IMR-90 (cell line): ENCODE results near the gene TSSC4. TPM values are rescaled to one million over a fixed set of nuclear protein-coding genes. Genes with fewer than 3 reads are reported as not detected.

ENCODE experiments used
- ATAC-seq: fragments of 200-7000 bp; cut with Tn5 transposase; 2 replicates; pipeline ENCODE4 v1.9.1; 2020; ENCODE audit warnings: low read depth, mild to moderate bottlenecking, moderate library complexity
- BruUV-seq: library from RNA; stranded (reverse); fragments of 400-500 nt; replicated peaks from 2 replicates; lab custom pipeline; 2021; lab: Mats Ljungman, UMichigan
- CTCF ChIA-PET: fragments of 300-600 bp; formaldehyde crosslinking; extraction: SDS; loops from one replicate; lab custom pipeline; 2021; ENCODE audit warnings: antibody characterized with exemption; lab: Yijun Ruan, JAX
- POLR2A ChIA-PET: fragments of 300-600 bp; sonication (Branson Sonifier 250); formaldehyde crosslinking; loops from one replicate; lab custom pipeline; 2022; ENCODE audit warnings: antibody characterized with exemption; ENCODE audit not compliant: unreplicated experiment; lab: Charles Lee
- DNase-seq: peaks from one replicate; pipeline ENCODE4 v3.0.0; 2013
- H2AFZ ChIP-seq: replicated peaks from 2 replicates; pipeline ENCODE3; 2013; ENCODE audit warnings: low read length, mild to moderate bottlenecking; ENCODE audit not compliant: poor library complexity
- H2AK5ac ChIP-seq: 2 replicates; pipeline ENCODE4 v1.6.1; 2013; ENCODE audit warnings: low read depth, low read length, inconsistent platforms
- H2AK9ac ChIP-seq: replicated peaks from 2 replicates; pipeline ENCODE3; 2013; ENCODE audit warnings: mild to moderate bottlenecking, low read depth, low read length, moderate library complexity; ENCODE audit not compliant: poor library complexity
- H2BK120ac ChIP-seq: 2 replicates; pipeline ENCODE4 v1.6.1; 2013; ENCODE audit warnings: low read depth, low read length, inconsistent platforms
- H2BK15ac ChIP-seq: 3 replicates; pipeline ENCODE4 v1.6.1; 2013; ENCODE audit warnings: low read depth, low read length, inconsistent platforms
- H2BK20ac ChIP-seq: 2 replicates; pipeline ENCODE4 v1.6.1; 2013; ENCODE audit warnings: low read depth, mild to moderate bottlenecking, inconsistent platforms, low read length, moderate library complexity
- H2BK5ac ChIP-seq: 2 replicates; pipeline ENCODE4 v1.6.1; 2013; ENCODE audit warnings: mild to moderate bottlenecking, low read depth, low read length, inconsistent platforms; ENCODE audit not compliant: poor library complexity, severe bottlenecking
- H3K14ac ChIP-seq: replicated peaks from 2 replicates; pipeline ENCODE4 v1.6.1; 2013; ENCODE audit warnings: low read depth, low read length, inconsistent platforms
- H3K18ac ChIP-seq: 2 replicates; pipeline ENCODE4 v1.6.1; 2013; ENCODE audit warnings: low read depth, low read length, control low read depth
- H3K23ac ChIP-seq: 2 replicates; pipeline ENCODE4 v1.6.1; 2013; ENCODE audit warnings: low read depth, low read length, inconsistent platforms
- H3K27ac ChIP-seq: 2 replicates; pipeline ENCODE4 v1.5.1; 2013; ENCODE audit warnings: mild to moderate bottlenecking, control low read depth, low read length; ENCODE audit not compliant: insufficient read depth
- H3K27me3 ChIP-seq: 2 replicates; pipeline ENCODE4 v1.6.1; 2013; ENCODE audit warnings: low read length; ENCODE audit not compliant: control insufficient read depth, insufficient read depth
- H3K36me3 ChIP-seq: 2 replicates; pipeline ENCODE4 v1.6.1; 2013; ENCODE audit warnings: low read length, mixed read lengths; ENCODE audit not compliant: control insufficient read depth, insufficient read depth
- H3K4ac ChIP-seq: 2 replicates; pipeline ENCODE4 v1.6.1; 2013; ENCODE audit warnings: low read depth, low read length, inconsistent platforms
- H3K4me1 ChIP-seq: 2 replicates; pipeline ENCODE4 v1.6.1; 2013; ENCODE audit warnings: low read length, mixed read lengths; ENCODE audit not compliant: control insufficient read depth, insufficient read depth
- H3K4me2 ChIP-seq: 2 replicates; pipeline ENCODE4 v1.6.1; 2013; ENCODE audit warnings: low read depth, mild to moderate bottlenecking, control low read depth, low read length, moderate library complexity
- H3K4me3 ChIP-seq: 2 replicates; pipeline ENCODE4 v1.5.1; 2013; ENCODE audit warnings: low read depth, mild to moderate bottlenecking, control low read depth, low read length, moderate library complexity; ENCODE audit not compliant: insufficient read depth
- H3K56ac ChIP-seq: 2 replicates; pipeline ENCODE4 v1.6.1; 2013; ENCODE audit warnings: low read length, inconsistent platforms; ENCODE audit not compliant: insufficient read depth; ENCODE audit errors: extremely low read depth
- H3K79me1 ChIP-seq, 2 experiments: 2 replicates each; pipeline ENCODE4 v1.6.1; 2013; ENCODE audit warnings: low read length in 2 of 2, inconsistent platforms in 1 of 2, low read depth in 1 of 2
- H3K9ac ChIP-seq: 2 replicates; pipeline ENCODE4 v1.6.1; 2013; ENCODE audit warnings: low read depth, low read length, control low read depth
- H3K9me1 ChIP-seq: 2 replicates; pipeline ENCODE4 v1.6.1; 2013; ENCODE audit warnings: low read length, inconsistent platforms; ENCODE audit not compliant: insufficient read depth
- H3K9me3 ChIP-seq: 2 replicates; pipeline ENCODE4 v1.6.1; 2013; ENCODE audit warnings: low read length; ENCODE audit not compliant: control insufficient read depth, insufficient read depth
- H4K20me1 ChIP-seq: 2 replicates; pipeline ENCODE4 v1.6.1; 2013; ENCODE audit warnings: low read length, inconsistent platforms; ENCODE audit not compliant: insufficient read depth
- H4K5ac ChIP-seq: 2 replicates; pipeline ENCODE4 v1.6.1; 2013; ENCODE audit warnings: mild to moderate bottlenecking, low read depth, low read length, control low read depth
- H4K8ac ChIP-seq, 2 experiments: 2 replicates each; pipeline ENCODE4 v1.6.1; 2013; ENCODE audit warnings: low read depth in 2 of 2, low read length in 2 of 2, control low read depth in 1 of 2, inconsistent platforms in 1 of 2
- H4K91ac ChIP-seq: 2 replicates; pipeline ENCODE4 v1.6.1; 2013; ENCODE audit warnings: low read depth, low read length, inconsistent platforms; ENCODE audit not compliant: insufficient read depth
- BHLHE40 ChIP-seq: fragments of 150-350 bp; IDR thresholded peaks from 2 replicates; pipeline ENCODE4 v1.6.1; 2016; ENCODE audit warnings: mild to moderate bottlenecking, low read depth, low read length
- CEBPB ChIP-seq: IDR thresholded peaks from 2 replicates; pipeline ENCODE4 v1.6.1; 2012; ENCODE audit warnings: low read depth, low read length, improper control_type of control experiment
- CHD1 ChIP-seq: IDR thresholded peaks from 2 replicates; pipeline ENCODE4 v1.6.1; 2012; ENCODE audit warnings: low read depth, low read length, improper control_type of control experiment
- FOS ChIP-seq: fragments of 150-350 bp; IDR thresholded peaks from 2 replicates; pipeline ENCODE4 v1.6.1; 2016; ENCODE audit warnings: low read depth, low read length
- MAFK ChIP-seq: IDR thresholded peaks from 2 replicates; pipeline ENCODE4 v1.6.1; 2012; ENCODE audit warnings: low read depth, low read length, improper control_type of control experiment
- MAZ ChIP-seq: IDR thresholded peaks from 2 replicates; pipeline ENCODE4 v1.6.1; 2012; ENCODE audit warnings: low read depth, mild to moderate bottlenecking, low read length, improper control_type of control experiment, moderate library complexity, borderline replicate concordance
- MXI1 ChIP-seq: IDR thresholded peaks from 2 replicates; pipeline ENCODE4 v1.6.1; 2012; ENCODE audit warnings: low read depth, mild to moderate bottlenecking, low read length, moderate library complexity, borderline replicate concordance
- NFE2L2 ChIP-seq: fragments of 150-350 bp; IDR thresholded peaks from 2 replicates; pipeline ENCODE4 v1.6.1; 2016; ENCODE audit warnings: low read depth, mild to moderate bottlenecking, low read length
- POLR2A ChIP-seq: IDR thresholded peaks from 2 replicates; pipeline ENCODE4 v1.6.1; 2012; ENCODE audit warnings: mild to moderate bottlenecking, low read depth, low read length
- RAD21 ChIP-seq: IDR thresholded peaks from 2 replicates; pipeline ENCODE4 v1.6.1; 2012; ENCODE audit warnings: low read length, improper control_type of control experiment
- RCOR1 ChIP-seq: IDR thresholded peaks from 2 replicates; pipeline ENCODE4 v1.6.1; 2012; ENCODE audit warnings: mild to moderate bottlenecking, low read length, improper control_type of control experiment; ENCODE audit not compliant: insufficient replicate concordance
- RFX5 ChIP-seq: IDR thresholded peaks from 2 replicates; pipeline ENCODE4 v1.8.0; 2012; ENCODE audit warnings: low read depth, mild to moderate bottlenecking, low read length, moderate library complexity
- SMC3 ChIP-seq: fragments of 150-350 bp; IDR thresholded peaks from 2 replicates; pipeline ENCODE4 v1.6.1; 2016; ENCODE audit warnings: low read depth, mild to moderate bottlenecking, antibody characterized with exemption, low read length, moderate library complexity
- WGBS, 2 experiments: methylation state at CpG; one replicate each; pipeline versions ENCODE4 v1.1.5 to v1.1.7; 2013; ENCODE audit warnings: missing lambda C conversion rate in 2 of 2; ENCODE audit not compliant: insufficient read length in 1 of 2; ENCODE audit errors: extremely low coverage in 2 of 2; 5-methylcytosine and 5-hydroxymethylcytosine counted together
- dilution Hi-C: fragments of 300-500 bp; cut with HindIII; formaldehyde crosslinking; loops from one replicate; pipeline ENCODE4 v1.14.3; 2018; ENCODE audit warnings: low sequenced_read_pairs; ENCODE audit not compliant: unreplicated experiment
- in situ Hi-C: fragments of 300-500 bp; cut with MboI; formaldehyde crosslinking; loops from 3 replicates; pipeline ENCODE4 v1.14.3; 2019; ENCODE audit warnings: low sequenced_read_pairs, inconsistent platforms, mixed read lengths
- intact Hi-C: fragments of 100-400 bp; cut with micrococcal nuclease; formaldehyde crosslinking; loops from 2 replicates; pipeline ENCODE4 v1.10.0; 2022
- polyA plus RNA-seq, 3 experiments: library from polyadenylated mRNA; depleted of rRNA; stranded (reverse); fragments of >200 nt; gene quantifications; 2 replicates each; pipeline ENCODE4 v1.2.3, GENCODE V29; 2012; ENCODE audit warnings: low replicate concordance in 1 of 3
- total RNA-seq: library from RNA; depleted of rRNA; stranded (reverse); fragments of >200 nt; gene quantifications from 2 replicates; pipeline ENCODE4 v1.2.3, GENCODE V29; 2012
- TF ChIP-seq, protein P1 (sequence below): fragments of 150-350 bp; IDR thresholded peaks from 2 replicates; pipeline ENCODE4 v1.6.1; 2016; ENCODE audit warnings: low read depth, mild to moderate bottlenecking, low read length, moderate library complexity, borderline replicate concordance
- TF ChIP-seq, protein P2 (sequence below): fragments of 150-350 bp; IDR thresholded peaks from 2 replicates; pipeline ENCODE4 v1.6.1; 2017; ENCODE audit warnings: mild to moderate bottlenecking, antibody characterized with exemption, low read length, low read depth
- TF ChIP-seq, protein P3 (sequence below): conservative IDR thresholded peaks from 2 replicates; pipeline ENCODE4 v1.5.1; 2012; ENCODE audit warnings: mild to moderate bottlenecking, low read depth, low read length, improper control_type of control experiment

The TSSC4 gene
- total and polyA plus RNA-seq, 2 of the 4 experiments (the other 2 are of a cell fraction), result 34.9 to 40.0 TPM

DNA sequence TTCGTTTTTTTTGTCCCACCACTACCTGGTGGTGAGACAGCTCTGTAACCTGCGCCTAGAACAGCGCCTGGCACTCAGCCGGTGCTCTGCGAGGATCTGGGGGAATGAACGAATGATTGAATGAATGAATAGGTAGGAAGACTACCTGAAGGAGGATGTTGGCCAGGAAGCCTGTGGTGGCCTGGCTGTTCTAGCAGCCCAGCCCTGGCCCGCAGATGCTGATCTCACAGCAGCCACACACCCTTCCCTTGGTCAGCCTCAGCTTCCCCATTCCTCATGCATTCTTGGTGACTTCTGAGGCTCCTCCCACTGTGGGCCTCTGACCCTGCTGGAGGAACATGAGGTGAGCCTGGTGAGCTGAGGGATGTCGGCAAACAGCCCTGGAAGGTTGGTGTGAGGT lies 40.1 kb downstream of the TSSC4 start:
- dilution Hi-C loops (no loop called here), intact Hi-C loops (no loop called here), in situ Hi-C loops (no loop called here)
- H3K4ac ChIP-seq, result no peak overlapping the region
- no peak overlapping the region for H3K18ac ChIP-seq
- TF ChIP-seq FOS (no peak), CEBPB (no peak), BHLHE40 (no peak), RAD21 (no peak), POLR2A (no peak), SMC3 (no peak), MAFK (no peak), NFE2L2 (no peak), MAZ (no peak), MXI1 (no peak), CHD1 (no peak), RFX5 (no peak), RCOR1 (no peak)
- TF ChIP-seq, protein P1, sequence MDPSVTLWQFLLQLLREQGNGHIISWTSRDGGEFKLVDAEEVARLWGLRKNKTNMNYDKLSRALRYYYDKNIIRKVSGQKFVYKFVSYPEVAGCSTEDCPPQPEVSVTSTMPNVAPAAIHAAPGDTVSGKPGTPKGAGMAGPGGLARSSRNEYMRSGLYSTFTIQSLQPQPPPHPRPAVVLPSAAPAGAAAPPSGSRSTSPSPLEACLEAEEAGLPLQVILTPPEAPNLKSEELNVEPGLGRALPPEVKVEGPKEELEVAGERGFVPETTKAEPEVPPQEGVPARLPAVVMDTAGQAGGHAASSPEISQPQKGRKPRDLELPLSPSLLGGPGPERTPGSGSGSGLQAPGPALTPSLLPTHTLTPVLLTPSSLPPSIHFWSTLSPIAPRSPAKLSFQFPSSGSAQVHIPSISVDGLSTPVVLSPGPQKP, result no peak
- TF ChIP-seq, protein P2, sequence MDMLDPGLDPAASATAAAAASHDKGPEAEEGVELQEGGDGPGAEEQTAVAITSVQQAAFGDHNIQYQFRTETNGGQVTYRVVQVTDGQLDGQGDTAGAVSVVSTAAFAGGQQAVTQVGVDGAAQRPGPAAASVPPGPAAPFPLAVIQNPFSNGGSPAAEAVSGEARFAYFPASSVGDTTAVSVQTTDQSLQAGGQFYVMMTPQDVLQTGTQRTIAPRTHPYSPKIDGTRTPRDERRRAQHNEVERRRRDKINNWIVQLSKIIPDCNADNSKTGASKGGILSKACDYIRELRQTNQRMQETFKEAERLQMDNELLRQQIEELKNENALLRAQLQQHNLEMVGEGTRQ, result no peak
- TF ChIP-seq, protein P3, sequence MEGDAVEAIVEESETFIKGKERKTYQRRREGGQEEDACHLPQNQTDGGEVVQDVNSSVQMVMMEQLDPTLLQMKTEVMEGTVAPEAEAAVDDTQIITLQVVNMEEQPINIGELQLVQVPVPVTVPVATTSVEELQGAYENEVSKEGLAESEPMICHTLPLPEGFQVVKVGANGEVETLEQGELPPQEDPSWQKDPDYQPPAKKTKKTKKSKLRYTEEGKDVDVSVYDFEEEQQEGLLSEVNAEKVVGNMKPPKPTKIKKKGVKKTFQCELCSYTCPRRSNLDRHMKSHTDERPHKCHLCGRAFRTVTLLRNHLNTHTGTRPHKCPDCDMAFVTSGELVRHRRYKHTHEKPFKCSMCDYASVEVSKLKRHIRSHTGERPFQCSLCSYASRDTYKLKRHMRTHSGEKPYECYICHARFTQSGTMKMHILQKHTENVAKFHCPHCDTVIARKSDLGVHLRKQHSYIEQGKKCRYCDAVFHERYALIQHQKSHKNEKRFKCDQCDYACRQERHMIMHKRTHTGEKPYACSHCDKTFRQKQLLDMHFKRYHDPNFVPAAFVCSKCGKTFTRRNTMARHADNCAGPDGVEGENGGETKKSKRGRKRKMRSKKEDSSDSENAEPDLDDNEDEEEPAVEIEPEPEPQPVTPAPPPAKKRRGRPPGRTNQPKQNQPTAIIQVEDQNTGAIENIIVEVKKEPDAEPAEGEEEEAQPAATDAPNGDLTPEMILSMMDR, result no peak
- no TSS peak for BruUV-seq
- no peak overlapping the region for H2BK15ac ChIP-seq
- no peak overlapping the region for H3K56ac ChIP-seq
- ChIA-PET CTCF (no interaction called here), POLR2A (no interaction called here)
- no peaks in the 10 kb centered on the region for H3K4me1 ChIP-seq
- no peaks in the 10 kb centered on the region for H3K9me1 ChIP-seq
- H3K14ac ChIP-seq, result no peak overlapping the region
- no peaks in the 10 kb centered on the region for H3K36me3 ChIP-seq
- H2AK5ac ChIP-seq, result no peak overlapping the region
- no peak for ATAC-seq
- H3K9me3 ChIP-seq, result no peaks in the 10 kb centered on the region; the same call in 1 of the 2 replicates
- no peaks in the 10 kb centered on the region for H3K79me1 ChIP-seq
- H2AFZ ChIP-seq, result no peak overlapping the region
- H3K4me3 ChIP-seq, result no peak overlapping the region
- no peaks in the 10 kb centered on the region for H4K20me1 ChIP-seq
- no peak overlapping the region for H4K8ac ChIP-seq
- peaks cover 36% of the 10 kb centered on the region for H3K27me3 ChIP-seq
- no peak for DNase-seq
- H4K91ac ChIP-seq, result no peak overlapping the region
- no peak overlapping the region for H2AK9ac ChIP-seq
- H2BK5ac ChIP-seq, result no peak overlapping the region
- H2BK20ac ChIP-seq, result no peak overlapping the region
- no CpG with 5 or more reads among the region's 8 CpGs for WGBS, 2 experiments
- H3K27ac ChIP-seq, result no peak overlapping the region
- H4K5ac ChIP-seq, result no peak overlapping the region
- no peak overlapping the region for H3K9ac ChIP-seq
- no peak overlapping the region for H2BK120ac ChIP-seq
- no peak overlapping the region for H3K4me2 ChIP-seq
- no peak overlapping the region for H3K23ac ChIP-seq
